ENCODE results near the gene FOXL3.

- no peak for TF ChIP-seq CTCF (IDR thresholded peaks at IDR 0.05; ENCODE audit: low read depth, low read length)
- no peak for TF ChIP-seq EZH2phosphoT487 (IDR thresholded peaks at IDR 0.05; ENCODE audit: low read depth)
Observed at GRCh38 chr7:295155-296154, 5.5 kb downstream of the FOXL3 start.
